NCI-H2227 treated with DMSO at 0.1 percent for 48 hours (cell line): ENCODE measurements around the gene PSMB3.

Experiments used
- DNase-seq: peaks from one replicate; lab custom pipeline; 2025; lab: John Stamatoyannopoulos, UW

Gene PSMB3

GRCh38 chr17:38752308-38753070 is at the start of gene PSMB3:
PSMB3 (plus strand) TSS chr17:38752741; CDS start chr17:38752827, 86 bp downstream.
- DNase-seq, result peak; percentile 100

GRCh38 chr17:38702916-38703741 is 49.4 kb upstream of the PSMB3 start:
- no peak for DNase-seq

- peak; percentile 55 for DNase-seq
Observed at GRCh38 chr17:38703742-38704605, 48.6 kb upstream of the PSMB3 start.

GRCh38 chr17:38704606-38705522 is 47.7 kb upstream of the PSMB3 start, which contains the start of gene MLLT6:
MLLT6 (plus strand) TSS chr17:38705273; CDS start chr17:38705633, 360 bp downstream.
- peak; percentile 67 for DNase-seq

- no peak for DNase-seq
Observed at GRCh38 chr17:38705523-38705802, 47.1 kb upstream of the PSMB3 start.

GRCh38 chr17:38705803-38706504 is 46.6 kb upstream of the PSMB3 start:
- DNase-seq, result no peak

- DNase-seq, result peak; percentile 29
Observed at GRCh38 chr17:38706505-38707216, 45.9 kb upstream of the PSMB3 start.

- DNase-seq, result no peak
Observed at GRCh38 chr17:38707678-38708351, 44.7 kb upstream of the PSMB3 start.

GRCh38 chr17:38709104-38709820 is 43.3 kb upstream of the PSMB3 start:
- no peak for DNase-seq

GRCh38 chr17:38709864-38710603 is 42.5 kb upstream of the PSMB3 start:
- no peak for DNase-seq

- no peak for DNase-seq
Observed at GRCh38 chr17:38710604-38710962, 42.0 kb upstream of the PSMB3 start.

- DNase-seq, result no peak
Observed at GRCh38 chr17:38710985-38711384, 41.6 kb upstream of the PSMB3 start.

- no peak for DNase-seq
Observed at GRCh38 chr17:38711792-38712571, 40.6 kb upstream of the PSMB3 start.

GRCh38 chr17:38712593-38712992 is 39.9 kb upstream of the PSMB3 start:
- no peak for DNase-seq

- no peak for DNase-seq
Observed at GRCh38 chr17:38713456-38714075, 39.0 kb upstream of the PSMB3 start.

- DNase-seq, result no peak
Observed at GRCh38 chr17:38715216-38715943, 37.2 kb upstream of the PSMB3 start.
